Fibroblast of mammary gland (primary cell): ENCODE results near the gene EVC.

Experiments
- DNase-seq: peaks from one replicate; pipeline ENCODE4 v3.0.0-alpha.2; 2010; ENCODE audit warnings: low read depth
- H3K4me3 ChIP-seq: 2 replicates; pipeline ENCODE4 v1.5.1; 2011; ENCODE audit warnings: low read depth, mild to moderate bottlenecking, low read length, moderate library complexity; ENCODE audit not compliant: control insufficient read depth
- CTCF ChIP-seq: conservative IDR thresholded peaks from 2 replicates; pipeline ENCODE4 v1.5.1; 2011; ENCODE audit warnings: low read depth, low read length, inconsistent platforms; ENCODE audit not compliant: control insufficient read depth, insufficient read depth

Gene EVC

GRCh38 chr4:5700459-5700858 lies 10.5 kb upstream of the EVC start:
- H3K4me3 ChIP-seq: no peak overlapping the region
- TF ChIP-seq CTCF: no peak
- DNase-seq: no peak

- no peak for DNase-seq
- no peak for TF ChIP-seq CTCF
- H3K4me3 ChIP-seq: no peak overlapping the region
Observed at GRCh38 chr4:5701971-5702370, 9.0 kb upstream of the EVC start.

GRCh38 chr4:5703831-5704230 lies 7.2 kb upstream of the EVC start:
- H3K4me3 ChIP-seq: no peak overlapping the region
- no peak for TF ChIP-seq CTCF
- no peak for DNase-seq

- H3K4me3 ChIP-seq: no peak overlapping the region
- no peak for TF ChIP-seq CTCF
- DNase-seq: no peak
Observed at GRCh38 chr4:5704276-5704675, 6.7 kb upstream of the EVC start.

- no peak overlapping the region for H3K4me3 ChIP-seq
- no peak for TF ChIP-seq CTCF
- DNase-seq: no peak
Observed at GRCh38 chr4:5705647-5706320, 5.2 kb upstream of the EVC start.

GRCh38 chr4:5706486-5707290 lies 4.3 kb upstream of the EVC start:
- DNase-seq: no peak
- no peak for TF ChIP-seq CTCF
- no peak overlapping the region for H3K4me3 ChIP-seq
